HCT116 (cell line): ENCODE measurements around the gene SLC24A1.

Experiments used
- ATF3 ChIP-seq: IDR thresholded peaks from 2 replicates; pipeline ENCODE4 v1.6.1; 2012
- CEBPB ChIP-seq: IDR thresholded peaks from 2 replicates; pipeline ENCODE4 v1.6.1; 2012; ENCODE audit warnings: low read depth
- POLR2A ChIP-seq: IDR thresholded peaks from 2 replicates; pipeline ENCODE4 v1.7.0; 2011; ENCODE audit warnings: borderline replicate concordance; ENCODE audit not compliant: insufficient read depth, insufficient read length; ENCODE audit errors: extremely low read depth
- POLR2AphosphoS5 ChIP-seq: IDR thresholded peaks from 2 replicates; pipeline ENCODE4 v1.6.1; 2011; ENCODE audit warnings: mild to moderate bottlenecking, low read depth, low read length, moderate library complexity
- REST ChIP-seq: IDR thresholded peaks from 2 replicates; pipeline ENCODE4 v1.6.1; 2012; ENCODE audit warnings: low read depth
- YY1 ChIP-seq: IDR thresholded peaks from 2 replicates; pipeline ENCODE4 v1.6.1; 2011; ENCODE audit warnings: low read length, low read depth, moderate library complexity, mild to moderate bottlenecking; ENCODE audit not compliant: insufficient replicate concordance; ENCODE audit errors: extremely low read depth
- TF ChIP-seq, protein P1 (sequence below), 3 experiments: fragments of 200-600 bp in 1 of 3; sonication (generic) in 1 of 3; IDR thresholded peaks in 2 of 3; conservative IDR thresholded peaks in 1 of 3; 2 replicates each; pipeline ENCODE4 v1.5.1; 2012 to 2017; ENCODE audit warnings: low read depth in 2 of 3, low read length in 2 of 3, antibody characterized with exemption in 1 of 3, borderline replicate concordance in 1 of 3, control low read depth in 1 of 3, mild to moderate bottlenecking in 1 of 3, mixed read lengths in 1 of 3, mixed run types in 1 of 3, moderate library complexity in 1 of 3; ENCODE audit not compliant: insufficient read depth in 1 of 3

GRCh38 chr15:65629548-65629947, 7.8 kb downstream of the SLC24A1 start:
- TF ChIP-seq YY1 (no peak), POLR2A (no peak), ATF3 (no peak), REST (no peak), POLR2AphosphoS5 (no peak), CEBPB (no peak)
- TF ChIP-seq, protein P1, sequence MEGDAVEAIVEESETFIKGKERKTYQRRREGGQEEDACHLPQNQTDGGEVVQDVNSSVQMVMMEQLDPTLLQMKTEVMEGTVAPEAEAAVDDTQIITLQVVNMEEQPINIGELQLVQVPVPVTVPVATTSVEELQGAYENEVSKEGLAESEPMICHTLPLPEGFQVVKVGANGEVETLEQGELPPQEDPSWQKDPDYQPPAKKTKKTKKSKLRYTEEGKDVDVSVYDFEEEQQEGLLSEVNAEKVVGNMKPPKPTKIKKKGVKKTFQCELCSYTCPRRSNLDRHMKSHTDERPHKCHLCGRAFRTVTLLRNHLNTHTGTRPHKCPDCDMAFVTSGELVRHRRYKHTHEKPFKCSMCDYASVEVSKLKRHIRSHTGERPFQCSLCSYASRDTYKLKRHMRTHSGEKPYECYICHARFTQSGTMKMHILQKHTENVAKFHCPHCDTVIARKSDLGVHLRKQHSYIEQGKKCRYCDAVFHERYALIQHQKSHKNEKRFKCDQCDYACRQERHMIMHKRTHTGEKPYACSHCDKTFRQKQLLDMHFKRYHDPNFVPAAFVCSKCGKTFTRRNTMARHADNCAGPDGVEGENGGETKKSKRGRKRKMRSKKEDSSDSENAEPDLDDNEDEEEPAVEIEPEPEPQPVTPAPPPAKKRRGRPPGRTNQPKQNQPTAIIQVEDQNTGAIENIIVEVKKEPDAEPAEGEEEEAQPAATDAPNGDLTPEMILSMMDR (IDR thresholded peaks at IDR 0.05 in 2 of 3, conservative IDR thresholded peaks at IDR 0.05 in 1 of 3; ENCODE audit: borderline replicate concordance in 1 of 3, insufficient read depth in 1 of 3, low read depth in 2 of 3, low read length in 2 of 3): no peak
